Measurements from ENCODE around the gene RNU6-1. TPM values are rescaled to one million over a fixed set of nuclear protein-coding genes. Genes with fewer than 3 reads are reported as not detected.

The RNU6-1 gene
- total RNA-seq, 1 donor from 2014 or later: not detected

- TF ChIP-seq, protein P1, sequence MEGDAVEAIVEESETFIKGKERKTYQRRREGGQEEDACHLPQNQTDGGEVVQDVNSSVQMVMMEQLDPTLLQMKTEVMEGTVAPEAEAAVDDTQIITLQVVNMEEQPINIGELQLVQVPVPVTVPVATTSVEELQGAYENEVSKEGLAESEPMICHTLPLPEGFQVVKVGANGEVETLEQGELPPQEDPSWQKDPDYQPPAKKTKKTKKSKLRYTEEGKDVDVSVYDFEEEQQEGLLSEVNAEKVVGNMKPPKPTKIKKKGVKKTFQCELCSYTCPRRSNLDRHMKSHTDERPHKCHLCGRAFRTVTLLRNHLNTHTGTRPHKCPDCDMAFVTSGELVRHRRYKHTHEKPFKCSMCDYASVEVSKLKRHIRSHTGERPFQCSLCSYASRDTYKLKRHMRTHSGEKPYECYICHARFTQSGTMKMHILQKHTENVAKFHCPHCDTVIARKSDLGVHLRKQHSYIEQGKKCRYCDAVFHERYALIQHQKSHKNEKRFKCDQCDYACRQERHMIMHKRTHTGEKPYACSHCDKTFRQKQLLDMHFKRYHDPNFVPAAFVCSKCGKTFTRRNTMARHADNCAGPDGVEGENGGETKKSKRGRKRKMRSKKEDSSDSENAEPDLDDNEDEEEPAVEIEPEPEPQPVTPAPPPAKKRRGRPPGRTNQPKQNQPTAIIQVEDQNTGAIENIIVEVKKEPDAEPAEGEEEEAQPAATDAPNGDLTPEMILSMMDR (IDR thresholded peaks at IDR 0.05): no peak
- intact Hi-C loops (cut with DNase I): no loop called here
- H3K4me3 ChIP-seq: no peak overlapping the region
- no peak for ATAC-seq
- H3K27ac ChIP-seq: no peak overlapping the region
- H3K27me3 ChIP-seq (ENCODE audit: low read depth): no peaks in the 10 kb centered on the region
- no peaks in the 10 kb centered on the region for H3K36me3 ChIP-seq
- peaks cover 41% of the 10 kb centered on the region for H3K4me1 ChIP-seq
- DNase-seq: no peak
- H3K9me3 ChIP-seq: no peaks in the 10 kb centered on the region
These were observed 3.3 kb upstream of the RNU6-1 start for GRCh38 chr15:67843092-67843501.

GRCh38 chr15:67841513-67841762 is 1.6 kb upstream of the RNU6-1 start:
- H3K4me1 ChIP-seq: peaks cover 41% of the 10 kb centered on the region
- H3K36me3 ChIP-seq: no peaks in the 10 kb centered on the region
- H3K4me3 ChIP-seq: peak overlapping the region; percentile 82
- no peaks in the 10 kb centered on the region for H3K27me3 ChIP-seq (ENCODE audit: low read depth)
- no peaks in the 10 kb centered on the region for H3K9me3 ChIP-seq
- H3K27ac ChIP-seq: peak overlapping the region; percentile 98
- DNase-seq (no peak), ATAC-seq (no peak)
- intact Hi-C loops (cut with DNase I): no loop called here
- TF ChIP-seq, protein P1 (IDR thresholded peaks at IDR 0.05): no peak

DNA sequence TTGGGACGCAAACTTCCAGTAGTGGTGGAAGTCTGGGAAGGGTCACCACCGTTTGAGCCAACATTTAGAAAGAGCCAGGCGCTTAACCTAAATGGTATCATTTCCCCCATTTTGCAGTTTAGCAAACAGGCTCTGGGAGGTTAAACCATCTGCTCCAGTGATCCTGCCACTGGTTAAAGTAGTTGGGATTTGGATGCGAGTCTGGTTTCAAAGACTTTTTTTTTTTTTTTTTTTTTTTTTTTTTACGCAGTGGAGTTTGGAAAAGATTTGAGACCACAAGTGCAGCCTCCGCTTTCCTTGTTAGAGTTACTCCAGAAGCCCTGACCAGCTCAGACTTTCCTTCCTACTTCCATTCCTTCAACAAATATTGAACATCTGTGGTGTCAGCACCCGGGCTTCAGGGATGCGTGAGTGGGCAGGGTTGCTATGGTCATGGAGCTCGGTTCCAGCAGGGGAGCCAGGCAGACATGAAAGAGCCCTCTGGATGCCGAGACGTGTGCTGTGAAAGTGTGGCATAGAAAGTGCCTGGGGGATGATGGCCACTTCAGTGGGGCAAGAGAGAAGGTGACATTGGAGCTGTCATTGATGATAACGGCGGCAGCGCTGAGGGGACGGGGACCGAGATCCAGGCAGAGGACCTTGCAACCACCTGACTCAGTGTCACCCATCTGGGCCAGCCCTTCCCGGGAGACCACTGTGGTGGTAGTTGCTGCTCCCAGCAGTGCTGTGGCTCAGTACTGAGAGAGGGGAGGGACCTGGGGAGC is 1.1 kb upstream of the RNU6-1 start:
- intact Hi-C loops (cut with DNase I): no loop called here
- peak overlapping the region; percentile 82 for H3K4me3 ChIP-seq
- H3K27me3 ChIP-seq (ENCODE audit: low read depth): peaks cover 4% of the 10 kb centered on the region
- TF ChIP-seq, protein P1 (IDR thresholded peaks at IDR 0.05): no peak
- peaks cover 45% of the 10 kb centered on the region for H3K4me1 ChIP-seq
- DNase-seq (no peak), ATAC-seq (peak; percentile 3 to 7)
- no peaks in the 10 kb centered on the region for H3K9me3 ChIP-seq
- peak overlapping the region; percentile 98 for H3K27ac ChIP-seq
- H3K36me3 ChIP-seq: no peaks in the 10 kb centered on the region

DNA sequence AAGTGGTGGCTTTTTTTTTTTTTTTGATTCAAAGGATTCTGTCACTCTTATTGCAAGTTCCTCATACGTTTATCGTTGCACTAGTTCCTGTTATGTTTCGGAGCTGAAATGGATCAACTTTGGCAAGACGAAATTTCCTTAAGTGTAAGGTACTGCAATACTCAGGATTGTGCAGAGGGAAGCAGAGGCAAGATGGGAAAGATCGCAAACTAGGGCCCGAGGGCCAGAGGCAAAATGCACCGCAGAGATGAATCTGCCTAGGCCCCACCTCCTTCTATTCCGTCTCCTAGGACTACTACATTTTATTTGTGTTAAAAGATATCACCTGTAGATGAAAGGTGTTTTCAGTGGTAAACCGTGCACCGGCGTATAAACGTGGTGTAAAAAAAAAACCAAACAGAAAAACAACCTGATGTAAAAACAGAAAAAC is 331 bp downstream of the RNU6-1 start:
- peak overlapping the region; percentile 98 for H3K27ac ChIP-seq
- ATAC-seq (peak; percentile 7 to 27), DNase-seq (no peak)
- intact Hi-C loops (cut with DNase I): no loop called here
- H3K4me3 ChIP-seq: peak overlapping the region; percentile 82
- TF ChIP-seq, protein P1 (IDR thresholded peaks at IDR 0.05): no peak
- H3K9me3 ChIP-seq: no peaks in the 10 kb centered on the region
- no peaks in the 10 kb centered on the region for H3K36me3 ChIP-seq
- H3K4me1 ChIP-seq: peaks cover 58% of the 10 kb centered on the region
- peaks cover 18% of the 10 kb centered on the region for H3K27me3 ChIP-seq (ENCODE audit: low read depth)

DNA sequence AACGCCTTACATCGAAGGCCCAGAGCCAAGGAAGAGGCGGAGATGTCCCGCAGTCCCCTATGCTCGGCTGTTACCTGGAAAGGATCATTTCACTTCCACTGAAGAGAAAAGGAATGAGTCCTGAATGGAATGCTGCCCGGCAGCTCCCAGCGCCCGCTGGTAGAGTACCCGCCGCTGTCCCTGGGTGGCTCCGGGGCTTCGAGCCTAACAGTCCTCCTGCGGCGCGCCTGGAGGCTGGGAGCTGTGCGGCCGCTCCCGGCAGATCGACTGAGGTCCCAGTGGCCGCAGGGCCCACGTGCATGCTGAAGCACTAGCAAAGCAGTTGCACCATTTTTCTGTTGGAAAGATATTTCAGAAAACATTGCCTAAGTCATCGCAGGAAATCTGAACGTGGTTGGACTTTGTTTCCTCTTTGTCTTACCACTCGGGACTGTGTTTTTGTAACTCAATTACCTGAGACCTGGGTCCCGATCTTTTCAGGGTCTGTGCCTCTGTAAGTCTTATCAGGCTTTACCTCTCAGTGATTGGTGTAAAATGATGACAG is 984 bp downstream of the RNU6-1 start:
- ATAC-seq: peak; percentile 67 to 71
- intact Hi-C loops (cut with DNase I): no loop called here

More for the DNA sequence above, 984 bp downstream of the RNU6-1 start:
- peak overlapping the region; percentile 82 for H3K4me3 ChIP-seq
- H3K4me1 ChIP-seq: peaks cover 58% of the 10 kb centered on the region
- H3K27ac ChIP-seq: peak overlapping the region; percentile 98
- H3K27me3 ChIP-seq (ENCODE audit: low read depth): peaks cover 25% of the 10 kb centered on the region
- DNase-seq: peak; percentile 86
- no peaks in the 10 kb centered on the region for H3K36me3 ChIP-seq
- TF ChIP-seq, protein P1 (IDR thresholded peaks at IDR 0.05): no peak
- H3K9me3 ChIP-seq: no peaks in the 10 kb centered on the region
